B cell (primary cell): ENCODE results near the gene CAMTA1. TPM values are rescaled to one million over a fixed set of nuclear protein-coding genes. Genes with fewer than 3 reads are reported as not detected.

Experiments
- ATAC-seq: fragments of 200-7000 bp; cut with Tn5 transposase; one replicate; pipeline ENCODE4 v1.10.0; 2021; ENCODE audit warnings: low read depth, mild to moderate bottlenecking, moderate number of reproducible peaks, moderate library complexity
- CTCF ChIA-PET: fragments of 350-600 bp; sonication (Branson Sonifier 250); formaldehyde crosslinking; loops from one replicate; lab custom pipeline; 2021; ENCODE audit warnings: antibody characterized with exemption, inconsistent platforms; lab: Charles Lee
- POLR2A ChIA-PET: fragments of 350-600 bp; sonication (Branson Sonifier 250); formaldehyde crosslinking; loops from one replicate; lab custom pipeline; 2021; ENCODE audit warnings: antibody characterized with exemption; lab: Charles Lee
- DNase-seq: peaks from one replicate; pipeline ENCODE4 v3.0.0; 2013
- H2AFZ ChIP-seq: 2 replicates; pipeline ENCODE4 v1.6.1; 2012; ENCODE audit warnings: mild to moderate bottlenecking, low read depth, low read length; ENCODE audit not compliant: insufficient read depth, poor library complexity, severe bottlenecking
- H3K27ac ChIP-seq, 2 donors: 1 replicate in 1 of 2; 2 replicates in 1 of 2; pipeline ENCODE4 v1.5.1; 2012 to 2013; ENCODE audit warnings: low read length in 2 of 2, mild to moderate bottlenecking in 2 of 2, moderate library complexity in 1 of 2
- H3K27me3 ChIP-seq, 4 experiments: fragments of 200-600 bp in 1 of 4; sonication (generic) in 1 of 4; replicated peaks in 1 of 4; 1 replicate in 2 of 4; 2 replicates in 2 of 4; pipeline versions ENCODE4 v1.6.1 to v1.7.0; 2013 to 2016; ENCODE audit warnings: low read length in 3 of 4, mild to moderate bottlenecking in 2 of 4, mixed read lengths in 1 of 4, moderate library complexity in 1 of 4; ENCODE audit not compliant: insufficient read depth in 4 of 4, control insufficient read depth in 3 of 4; ENCODE audit errors: control extremely low read depth in 1 of 4
- H3K36me3 ChIP-seq, 2 experiments: replicated peaks in 1 of 2; 1 replicate in 1 of 2; 2 replicates in 1 of 2; pipeline versions ENCODE4 v1.6.1 to v1.7.1; 2013; ENCODE audit warnings: low read length in 1 of 2; ENCODE audit not compliant: insufficient read depth in 2 of 2, control insufficient read depth in 1 of 2; ENCODE audit errors: control extremely low read depth in 1 of 2, extremely low read depth in 1 of 2
- H3K4me1 ChIP-seq, 2 donors: fragments of 200-600 bp in 1 of 2; sonication (generic) in 1 of 2; 1 replicate in 1 of 2; 2 replicates in 1 of 2; pipeline versions ENCODE4 v1.5.1 to v1.6.1; 2013 to 2017; ENCODE audit warnings: low read length in 2 of 2; ENCODE audit not compliant: control insufficient read depth in 2 of 2, insufficient read depth in 2 of 2
- H3K4me2 ChIP-seq: replicated peaks from 2 replicates; pipeline ENCODE3; 2012; ENCODE audit warnings: mild to moderate bottlenecking, low read depth, low read length; ENCODE audit not compliant: poor library complexity, severe bottlenecking
- H3K4me3 ChIP-seq, 5 experiments: fragments of 200-600 bp in 1 of 5; sonication (generic) in 1 of 5; 1 replicate in 3 of 5; 2 replicates in 2 of 5; pipeline versions ENCODE4 v1.5.1 to v1.7.0; 2011 to 2016; ENCODE audit warnings: low read length in 4 of 5, mild to moderate bottlenecking in 4 of 5, low read depth in 2 of 5, control low read depth in 1 of 5, moderate library complexity in 1 of 5; ENCODE audit not compliant: insufficient read depth in 1 of 5; ENCODE audit errors: control extremely low read depth in 1 of 5, extremely low read depth in 1 of 5
- H3K79me2 ChIP-seq: fragments of 200-600 bp; sonication (generic); one replicate; pipeline ENCODE4 v1.6.0; 2016; ENCODE audit warnings: low read length; ENCODE audit not compliant: control insufficient read depth, insufficient read depth
- H3K9ac ChIP-seq: fragments of 200-600 bp; sonication (generic); 2 replicates; pipeline ENCODE4 v1.6.1; 2017; ENCODE audit warnings: mild to moderate bottlenecking, low read length, moderate library complexity
- H3K9me3 ChIP-seq, 3 donors: one replicate each; pipeline versions ENCODE4 v1.6.1 to v1.7.1; 2013; ENCODE audit warnings: low read length in 2 of 3; ENCODE audit not compliant: control insufficient read depth in 2 of 3, insufficient read depth in 1 of 3; ENCODE audit errors: control extremely low read depth in 1 of 3
- H4K20me1 ChIP-seq: 2 replicates; pipeline ENCODE4 v1.6.0; 2012; ENCODE audit warnings: mild to moderate bottlenecking, low read length; ENCODE audit not compliant: insufficient read depth, control insufficient read depth, poor library complexity, severe bottlenecking
- H3K27ac Mint-ChIP-seq: one replicate; pipeline ENCODE4 v1.8.0; 2021; ENCODE audit warnings: mixed read lengths
- H3K27me3 Mint-ChIP-seq: one replicate; pipeline ENCODE4 v1.8.0; 2021; ENCODE audit warnings: mixed read lengths
- H3K4me1 Mint-ChIP-seq: one replicate; pipeline ENCODE4 v1.8.0; 2021; ENCODE audit warnings: mixed read lengths
- H3K4me3 Mint-ChIP-seq: one replicate; pipeline ENCODE4 v1.8.0; 2021; ENCODE audit warnings: mixed read lengths
- H3K9me3 Mint-ChIP-seq: one replicate; pipeline ENCODE4 v1.8.0; 2022; ENCODE audit warnings: mixed read lengths; ENCODE audit not compliant: insufficient read depth
- CTCF ChIP-seq: fragments of 200-600 bp; IDR thresholded peaks from one replicate; pipeline ENCODE4 v1.8.0; 2022; ENCODE audit warnings: antibody characterized with exemption, mild to moderate bottlenecking
- EZH2 ChIP-seq: IDR thresholded peaks from 2 replicates; pipeline ENCODE4 v1.6.1; 2012; ENCODE audit warnings: borderline replicate concordance, low read depth, mild to moderate bottlenecking, moderate library complexity, low read length; ENCODE audit not compliant: insufficient read depth, poor library complexity, severe bottlenecking
- WGBS: methylation state at CpG from one replicate; pipeline ENCODE4 v1.1.5; 2013; ENCODE audit warnings: missing lambda C conversion rate; ENCODE audit not compliant: insufficient coverage; 5-methylcytosine and 5-hydroxymethylcytosine counted together
- intact Hi-C: fragments of 100-400 bp; cut with micrococcal nuclease; formaldehyde crosslinking; loops from one replicate; pipeline ENCODE4 v1.10.0; 2022
- polyA plus RNA-seq: library from polyadenylated mRNA; depleted of rRNA; stranded (reverse); fragments of >200 nt; gene quantifications from 2 replicates; pipeline ENCODE4 v1.2.3, GENCODE V29; 2012
- total RNA-seq, 2 donors: library from RNA; stranded (reverse); fragments of 120-200 nt in 1 of 2; gene quantifications; 1 replicate in 1 of 2; 2 replicates in 1 of 2; pipeline versions ENCODE4 v1.2.3 to v1.2.4, GENCODE V29; 2013 to 2022

The CAMTA1 gene
- total and polyA plus RNA-seq, 2 donors (not counting 1 experiment from before 2014, with no cell fraction given) = 42.2 to 45.7 TPM

DNA sequence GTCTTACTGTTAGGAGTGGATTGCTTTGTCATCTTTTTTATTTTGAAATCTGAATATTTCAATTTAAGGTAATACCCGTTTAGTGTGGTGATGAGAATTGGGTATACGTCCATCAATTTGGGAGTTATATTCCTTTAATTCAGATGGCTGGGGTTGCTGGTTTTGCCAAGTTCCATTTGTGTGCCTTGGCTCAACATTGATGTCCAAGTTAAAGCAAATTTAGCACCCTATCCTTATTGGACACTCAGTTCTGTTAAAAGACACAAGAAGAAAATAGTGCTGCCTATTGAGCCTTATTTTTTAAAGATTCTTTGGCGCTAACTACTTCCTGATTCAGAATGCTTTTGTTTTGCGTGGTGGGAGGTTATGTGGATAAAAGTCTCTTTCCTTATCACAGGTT, 40.6 kb downstream of the CAMTA1 start:
- peaks cover 15% of the 10 kb centered on the region for H3K79me2 ChIP-seq
- TF ChIP-seq CTCF (no peak), EZH2 (no peak)
- 100% methylated on average over 1 of the region's 4 CpGs for WGBS
- no peak overlapping the region for H3K9ac ChIP-seq
- H4K20me1 ChIP-seq = peaks cover 17% of the 10 kb centered on the region
- ChIA-PET POLR2A (no interaction called here), CTCF (no interaction called here)
- no peak overlapping the region for H3K4me2 ChIP-seq
- DNase-seq = no peak
- peaks cover under 1 to 3% of the 10 kb centered on the region in 2 donors for H3K4me1 ChIP-seq
- H3K9me3 Mint-ChIP-seq = no peaks in the 10 kb centered on the region
- no peak overlapping the region for H3K27ac Mint-ChIP-seq
- H3K27ac ChIP-seq = no peak overlapping the region
- no peaks in the 10 kb centered on the region for H3K9me3 ChIP-seq
- no peaks in the 10 kb centered on the region for H3K27me3 Mint-ChIP-seq
- peaks cover 22% of the 10 kb centered on the region for H3K4me1 Mint-ChIP-seq
- no peak overlapping the region for H3K4me3 Mint-ChIP-seq
- H3K27me3 ChIP-seq = no peaks in the 10 kb centered on the region
- H3K36me3 ChIP-seq = no peaks in the 10 kb centered on the region
- H2AFZ ChIP-seq = no peak overlapping the region
- H3K4me3 ChIP-seq = no peak overlapping the region
- intact Hi-C loops = no loop called here
- no peak for ATAC-seq

GRCh38 chr1:6827079-6827478, 41.8 kb downstream of the CAMTA1 start:
- TF ChIP-seq EZH2 (no peak), CTCF (no peak)
- Histone ChIP-seq H3K9ac (no peak overlapping the region), H2AFZ (no peak overlapping the region), H4K20me1 (peaks cover 17% of the 10 kb centered on the region), H3K4me3 (no peak overlapping the region), H3K4me1 (no peaks in the 10 kb centered on the region), H3K79me2 (peaks cover 15% of the 10 kb centered on the region), H3K27me3 (no peaks in the 10 kb centered on the region), H3K27ac (no peak overlapping the region), H3K4me2 (no peak overlapping the region), H3K9me3 (no peaks in the 10 kb centered on the region), H3K36me3 (no peaks in the 10 kb centered on the region)
- ChIA-PET POLR2A (no interaction called here), CTCF (no interaction called here)
- H3K9me3 Mint-ChIP-seq = no peaks in the 10 kb centered on the region
- no peak for ATAC-seq
- no peaks in the 10 kb centered on the region for H3K27me3 Mint-ChIP-seq
- WGBS = 84% methylated on average over 3 of the region's 3 CpGs
- H3K4me1 Mint-ChIP-seq = peaks cover 14% of the 10 kb centered on the region
- H3K4me3 Mint-ChIP-seq = no peak overlapping the region
- no peak for DNase-seq
- no peak overlapping the region for H3K27ac Mint-ChIP-seq
- intact Hi-C loops = no loop called here
